ENCODE results near the gene FAM20B. TPM values are rescaled to one million over a fixed set of nuclear protein-coding genes. Genes with fewer than 3 reads are reported as not detected.

Gene FAM20B
- total and polyA plus RNA-seq, 2 of the 8 experiments (the other 6 are each of a cell fraction or from before 2014, with no cell fraction given): 8.3 to 36.6 TPM

DNA sequence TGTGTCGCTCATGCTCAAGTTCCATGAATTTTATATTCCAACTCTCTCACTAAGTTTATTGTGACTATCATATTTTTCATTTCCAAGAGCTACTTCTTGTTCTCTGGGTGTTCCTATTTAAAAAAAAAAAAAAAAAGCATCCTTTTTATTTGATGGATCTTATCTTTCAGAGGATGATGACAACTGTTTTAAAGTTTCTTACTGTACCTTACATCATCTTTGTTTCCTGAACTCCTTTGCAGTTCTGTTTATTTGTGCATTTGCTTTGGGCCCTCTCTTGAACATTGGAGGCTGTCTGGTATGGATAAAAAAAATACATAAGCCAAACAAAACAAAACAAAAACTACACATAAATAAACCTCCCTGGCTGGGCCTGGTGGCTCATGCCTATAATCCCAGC is 32.1 kb upstream of the FAM20B start (continued):
- no peak for TF ChIP-seq TBP (IDR thresholded peaks at IDR 0.05; ENCODE audit: low read depth, low read length)
- no peak for TF ChIP-seq ZNF274 (IDR thresholded peaks at IDR 0.05; ENCODE audit: borderline replicate concordance, extremely low read depth, low read length)
